ENCODE data around the gene RMND1.

DNA sequence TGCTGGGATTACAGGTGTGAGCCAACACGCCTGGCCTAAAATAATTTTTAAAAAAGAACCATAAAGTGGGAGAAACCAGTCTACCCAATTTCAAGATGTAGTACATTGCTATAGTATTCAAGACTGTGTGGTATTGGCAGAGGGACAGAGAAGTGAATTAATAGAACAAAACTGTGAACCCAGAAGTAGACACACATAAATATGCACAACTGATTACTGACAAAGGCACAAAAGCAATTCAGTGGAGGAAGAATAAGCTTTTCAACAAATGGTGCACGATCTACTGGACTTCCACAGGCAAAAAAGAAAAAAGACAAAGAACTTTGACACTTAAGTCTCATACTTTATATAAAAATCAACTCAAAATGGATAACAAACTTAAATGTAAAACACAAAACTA lies 76.1 kb downstream of the RMND1 start:
- TF ChIP-seq POLR2A (IDR thresholded peaks at IDR 0.05; ENCODE audit: extremely low read depth, insufficient read length), result no peak
- TF ChIP-seq, protein P1, sequence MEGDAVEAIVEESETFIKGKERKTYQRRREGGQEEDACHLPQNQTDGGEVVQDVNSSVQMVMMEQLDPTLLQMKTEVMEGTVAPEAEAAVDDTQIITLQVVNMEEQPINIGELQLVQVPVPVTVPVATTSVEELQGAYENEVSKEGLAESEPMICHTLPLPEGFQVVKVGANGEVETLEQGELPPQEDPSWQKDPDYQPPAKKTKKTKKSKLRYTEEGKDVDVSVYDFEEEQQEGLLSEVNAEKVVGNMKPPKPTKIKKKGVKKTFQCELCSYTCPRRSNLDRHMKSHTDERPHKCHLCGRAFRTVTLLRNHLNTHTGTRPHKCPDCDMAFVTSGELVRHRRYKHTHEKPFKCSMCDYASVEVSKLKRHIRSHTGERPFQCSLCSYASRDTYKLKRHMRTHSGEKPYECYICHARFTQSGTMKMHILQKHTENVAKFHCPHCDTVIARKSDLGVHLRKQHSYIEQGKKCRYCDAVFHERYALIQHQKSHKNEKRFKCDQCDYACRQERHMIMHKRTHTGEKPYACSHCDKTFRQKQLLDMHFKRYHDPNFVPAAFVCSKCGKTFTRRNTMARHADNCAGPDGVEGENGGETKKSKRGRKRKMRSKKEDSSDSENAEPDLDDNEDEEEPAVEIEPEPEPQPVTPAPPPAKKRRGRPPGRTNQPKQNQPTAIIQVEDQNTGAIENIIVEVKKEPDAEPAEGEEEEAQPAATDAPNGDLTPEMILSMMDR (IDR thresholded peaks at IDR 0.05; ENCODE audit: low read depth, low read length), result no peak
- no peak for TF ChIP-seq MYC (IDR thresholded peaks at IDR 0.05; ENCODE audit: low read depth, low read length)
- TF ChIP-seq, protein P2, sequence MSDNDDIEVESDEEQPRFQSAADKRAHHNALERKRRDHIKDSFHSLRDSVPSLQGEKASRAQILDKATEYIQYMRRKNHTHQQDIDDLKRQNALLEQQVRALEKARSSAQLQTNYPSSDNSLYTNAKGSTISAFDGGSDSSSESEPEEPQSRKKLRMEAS (IDR thresholded peaks at IDR 0.05; ENCODE audit: low read depth, low read length), result no peak
